ENCODE results near the gene LARGE1.

The LARGE1 gene

DNA sequence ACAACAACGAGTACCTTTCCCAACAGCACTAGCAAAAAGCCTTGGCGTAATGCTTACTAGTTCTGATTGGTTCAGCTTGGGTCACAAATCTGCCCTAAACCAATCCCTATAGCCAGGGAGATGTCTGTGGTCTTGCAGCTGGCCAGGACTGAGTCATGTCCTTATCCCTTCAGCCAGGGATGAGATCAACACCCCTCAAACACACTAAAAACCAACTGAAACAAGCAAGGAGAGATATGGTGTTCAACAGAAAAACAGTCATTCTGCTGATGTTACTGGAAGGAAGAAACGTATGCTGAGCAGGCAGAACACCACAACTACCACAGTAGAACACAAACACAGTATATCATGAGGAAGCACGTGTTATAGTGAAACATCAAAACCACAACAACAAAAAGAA lies 375.6 kb downstream of the LARGE1 start:
- Histone ChIP-seq H4K91ac (ENCODE audit: low read depth, low read length) (peak overlapping the region; percentile 82), H3K36me3 (ENCODE audit: control insufficient read depth in 1 of 2, insufficient read depth in 2 of 2, low read length in 2 of 2) (no peaks in the 10 kb centered on the region)
- WGBS (ENCODE audit: extremely low coverage, insufficient coverage, insufficient read length): no CpG with 5 or more reads among the region's 4 CpGs

GRCh38 chr22:33542722-33543121 lies 377.6 kb downstream of the LARGE1 start:
- H2BK12ac ChIP-seq (ENCODE audit: low read length): no peak overlapping the region
- H3K9ac ChIP-seq (ENCODE audit: low read length): no peak overlapping the region
- H3K4me2 ChIP-seq (ENCODE audit: low read length): no peak overlapping the region
- no peak overlapping the region for H3K23ac ChIP-seq (ENCODE audit: low read length)
- H2BK120ac ChIP-seq (ENCODE audit: insufficient read depth, low read length, poor library complexity): no peak overlapping the region
- no peaks in the 10 kb centered on the region for H3K79me2 ChIP-seq (ENCODE audit: control insufficient read depth, insufficient read depth, low read length, poor library complexity)
- no peak overlapping the region for H3K14ac ChIP-seq (ENCODE audit: low read length)
- no peak overlapping the region for H3K18ac ChIP-seq (ENCODE audit: low read length)
- H3K4me3 ChIP-seq (ENCODE audit: low read depth, low read length): no peak overlapping the region
- WGBS (ENCODE audit: extremely low coverage, insufficient coverage, insufficient read length): no CpG with 5 or more reads among the region's 4 CpGs
- H4K91ac ChIP-seq (ENCODE audit: low read depth, low read length): no peak overlapping the region
- no peak overlapping the region for H2AK5ac ChIP-seq (ENCODE audit: low read length)
- H3K4me1 ChIP-seq (ENCODE audit: control insufficient read depth in 1 of 2, insufficient read depth in 2 of 2, low read length in 2 of 2): peaks cover 11 to 13% of the 10 kb centered on the region in 2 experiments
- no peak overlapping the region for H3K4ac ChIP-seq (ENCODE audit: low read depth, low read length)
- DNase-seq: no peak
- peak overlapping the region; percentile 87 for H3K27ac ChIP-seq (ENCODE audit: low read depth, low read length)
- H4K8ac ChIP-seq (ENCODE audit: low read depth, low read length): no peak overlapping the region
- peaks cover 6% of the 10 kb centered on the region for H3K79me1 ChIP-seq (ENCODE audit: low read length)
- no peaks in the 10 kb centered on the region for H3K36me3 ChIP-seq (ENCODE audit: control insufficient read depth in 1 of 2, insufficient read depth in 2 of 2, low read length in 2 of 2)
- no peak overlapping the region for H2AFZ ChIP-seq (ENCODE audit: insufficient read depth, low read length, poor library complexity)
- no peak overlapping the region for H2BK5ac ChIP-seq (ENCODE audit: low read depth, low read length, poor library complexity)
- H3K27me3 ChIP-seq (ENCODE audit: insufficient read depth, low read length): no peaks in the 10 kb centered on the region
- H3K9me3 ChIP-seq (ENCODE audit: insufficient read depth, low read depth, low read length): no peaks in the 10 kb centered on the region
- H4K12ac ChIP-seq (ENCODE audit: low read depth, low read length): no peak overlapping the region

More for the DNA sequence above, 375.6 kb downstream of the LARGE1 start:
- H3K79me1 ChIP-seq (ENCODE audit: low read length): peaks cover 6% of the 10 kb centered on the region
- peak overlapping the region; percentile 5 for H3K14ac ChIP-seq (ENCODE audit: low read length)
- H3K27me3 ChIP-seq (ENCODE audit: insufficient read depth, low read length): no peaks in the 10 kb centered on the region
- no peak overlapping the region for H3K18ac ChIP-seq (ENCODE audit: low read length)
- H3K9ac ChIP-seq (ENCODE audit: low read length): no peak overlapping the region
- H3K23ac ChIP-seq (ENCODE audit: low read length): no peak overlapping the region
- H4K12ac ChIP-seq (ENCODE audit: low read depth, low read length): no peak overlapping the region
- H3K4me1 ChIP-seq (ENCODE audit: control insufficient read depth in 1 of 2, insufficient read depth in 2 of 2, low read length in 2 of 2): peaks cover 11 to 13% of the 10 kb centered on the region in 2 experiments
- peak overlapping the region; percentile 15 for H2BK12ac ChIP-seq (ENCODE audit: low read length)
- H2AFZ ChIP-seq (ENCODE audit: insufficient read depth, low read length, poor library complexity): no peak overlapping the region
- H3K4me3 ChIP-seq (ENCODE audit: low read depth, low read length): no peak overlapping the region
- no peak overlapping the region for H4K8ac ChIP-seq (ENCODE audit: low read depth, low read length)
- peak overlapping the region; percentile 29 for H2BK120ac ChIP-seq (ENCODE audit: insufficient read depth, low read length, poor library complexity)
- H3K4ac ChIP-seq (ENCODE audit: low read depth, low read length): no peak overlapping the region
- H3K9me3 ChIP-seq (ENCODE audit: insufficient read depth, low read depth, low read length): no peaks in the 10 kb centered on the region
- H2BK5ac ChIP-seq (ENCODE audit: low read depth, low read length, poor library complexity): peak overlapping the region; percentile 22
- DNase-seq: no peak
- no peak overlapping the region for H2AK5ac ChIP-seq (ENCODE audit: low read length)
- no peak overlapping the region for H3K4me2 ChIP-seq (ENCODE audit: low read length)
- H3K79me2 ChIP-seq (ENCODE audit: control insufficient read depth, insufficient read depth, low read length, poor library complexity): no peaks in the 10 kb centered on the region
- peak overlapping the region; percentile 87 for H3K27ac ChIP-seq (ENCODE audit: low read depth, low read length)

DNA sequence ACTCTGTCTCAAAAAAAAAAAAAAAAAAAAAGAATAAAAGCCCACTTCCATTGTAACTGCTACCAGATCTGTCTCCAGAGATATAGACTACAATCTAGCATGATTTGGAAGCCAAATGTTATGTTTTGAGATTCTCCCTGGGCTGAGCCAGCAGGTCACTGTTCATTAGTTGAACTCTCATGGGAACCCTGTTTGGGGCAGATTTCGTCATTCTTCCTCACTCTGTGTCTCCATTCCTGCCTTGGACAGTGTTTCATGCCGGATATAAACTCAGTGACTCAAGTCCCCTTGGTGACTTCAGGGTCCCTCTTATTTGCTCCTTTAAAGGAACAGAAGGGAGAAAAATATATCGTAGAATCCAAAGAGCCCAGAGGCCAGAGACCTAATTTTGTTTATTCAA lies 378.1 kb downstream of the LARGE1 start:
- H3K36me3 ChIP-seq (ENCODE audit: control insufficient read depth in 1 of 2, insufficient read depth in 2 of 2, low read length in 2 of 2): no peaks in the 10 kb centered on the region
- DNase-seq: no peak
- peak overlapping the region; percentile 9 for H3K4ac ChIP-seq (ENCODE audit: low read depth, low read length)
- H3K14ac ChIP-seq (ENCODE audit: low read length): peak overlapping the region; percentile 59
- peak overlapping the region; percentile 55 for H4K91ac ChIP-seq (ENCODE audit: low read depth, low read length)
- peak overlapping the region; percentile 52 for H2BK120ac ChIP-seq (ENCODE audit: insufficient read depth, low read length, poor library complexity)
- peaks cover 11 to 13% of the 10 kb centered on the region in 2 experiments for H3K4me1 ChIP-seq (ENCODE audit: control insufficient read depth in 1 of 2, insufficient read depth in 2 of 2, low read length in 2 of 2)
- H3K27me3 ChIP-seq (ENCODE audit: insufficient read depth, low read length): no peaks in the 10 kb centered on the region
- peak overlapping the region; percentile 85 for H3K27ac ChIP-seq (ENCODE audit: low read depth, low read length)
- no peak overlapping the region for H4K8ac ChIP-seq (ENCODE audit: low read depth, low read length)
- no peaks in the 10 kb centered on the region for H3K9me3 ChIP-seq (ENCODE audit: insufficient read depth, low read depth, low read length)
- H2BK12ac ChIP-seq (ENCODE audit: low read length): peak overlapping the region; percentile 67
- no peaks in the 10 kb centered on the region for H3K79me2 ChIP-seq (ENCODE audit: control insufficient read depth, insufficient read depth, low read length, poor library complexity)
- H3K23ac ChIP-seq (ENCODE audit: low read length): no peak overlapping the region
- H2BK5ac ChIP-seq (ENCODE audit: low read depth, low read length, poor library complexity): peak overlapping the region; percentile 71
- no CpG with 5 or more reads among the region's 3 CpGs for WGBS (ENCODE audit: extremely low coverage, insufficient coverage, insufficient read length)
- H3K4me2 ChIP-seq (ENCODE audit: low read length): no peak overlapping the region
- no peak overlapping the region for H3K9ac ChIP-seq (ENCODE audit: low read length)
- H2AK5ac ChIP-seq (ENCODE audit: low read length): no peak overlapping the region
- no peak overlapping the region for H2AFZ ChIP-seq (ENCODE audit: insufficient read depth, low read length, poor library complexity)
- H3K18ac ChIP-seq (ENCODE audit: low read length): no peak overlapping the region
- peaks cover 6% of the 10 kb centered on the region for H3K79me1 ChIP-seq (ENCODE audit: low read length)
- H3K4me3 ChIP-seq (ENCODE audit: low read depth, low read length): no peak overlapping the region
- H4K12ac ChIP-seq (ENCODE audit: low read depth, low read length): no peak overlapping the region

- H3K4me3 ChIP-seq (ENCODE audit: low read depth, low read length): no peak overlapping the region
- WGBS (ENCODE audit: extremely low coverage, insufficient coverage, insufficient read length): no CpG with 5 or more reads among the region's 8 CpGs
- H3K4me1 ChIP-seq (ENCODE audit: control insufficient read depth in 1 of 2, insufficient read depth in 2 of 2, low read length in 2 of 2): peaks cover 11 to 13% of the 10 kb centered on the region in 2 experiments
- H3K4me2 ChIP-seq (ENCODE audit: low read length): no peak overlapping the region
- H2AFZ ChIP-seq (ENCODE audit: insufficient read depth, low read length, poor library complexity): no peak overlapping the region
- H3K4ac ChIP-seq (ENCODE audit: low read depth, low read length): no peak overlapping the region
- H3K79me2 ChIP-seq (ENCODE audit: control insufficient read depth, insufficient read depth, low read length, poor library complexity): no peaks in the 10 kb centered on the region
- H2BK5ac ChIP-seq (ENCODE audit: low read depth, low read length, poor library complexity): peak overlapping the region; percentile 11
- no peaks in the 10 kb centered on the region for H3K36me3 ChIP-seq (ENCODE audit: control insufficient read depth in 1 of 2, insufficient read depth in 2 of 2, low read length in 2 of 2)
- no peak overlapping the region for H4K8ac ChIP-seq (ENCODE audit: low read depth, low read length)
- H2AK5ac ChIP-seq (ENCODE audit: low read length): no peak overlapping the region
- no peak overlapping the region for H3K27ac ChIP-seq (ENCODE audit: low read depth, low read length)
- H3K27me3 ChIP-seq (ENCODE audit: insufficient read depth, low read length): no peaks in the 10 kb centered on the region
- H3K9me3 ChIP-seq (ENCODE audit: insufficient read depth, low read depth, low read length): no peaks in the 10 kb centered on the region
- DNase-seq: no peak
- peak overlapping the region; percentile 20 for H4K91ac ChIP-seq (ENCODE audit: low read depth, low read length)
- H3K79me1 ChIP-seq (ENCODE audit: low read length): peaks cover 6% of the 10 kb centered on the region
- no peak overlapping the region for H2BK120ac ChIP-seq (ENCODE audit: insufficient read depth, low read length, poor library complexity)
- no peak overlapping the region for H3K23ac ChIP-seq (ENCODE audit: low read length)
- peak overlapping the region; percentile 42 for H2BK12ac ChIP-seq (ENCODE audit: low read length)
- H4K12ac ChIP-seq (ENCODE audit: low read depth, low read length): no peak overlapping the region
- H3K14ac ChIP-seq (ENCODE audit: low read length): no peak overlapping the region
- no peak overlapping the region for H3K18ac ChIP-seq (ENCODE audit: low read length)
- H3K9ac ChIP-seq (ENCODE audit: low read length): no peak overlapping the region
Measured at GRCh38 chr22:33539902-33540751, 380.1 kb downstream of the LARGE1 start.
